ENCODE results near the gene DZIP3. TPM values are rescaled to one million over a fixed set of nuclear protein-coding genes. Genes with fewer than 3 reads are reported as not detected.
A peak's percentile ranks its signal among the peaks of the same experiment; 100 is the strongest.

Gene DZIP3
- total and polyA plus RNA-seq, 8 donors, result 2.8 to 12.3 (median 6.0) TPM

GRCh38 chr3:108705045-108705444, 115.5 kb downstream of the DZIP3 start:
- DNase-seq (no peak), ATAC-seq (no peak), FAIRE-seq (no peak)
- no peak overlapping the region for H3K27ac ChIP-seq
- H3K27me3 ChIP-seq, result no peaks in the 10 kb centered on the region
- intact Hi-C loops (cut with DNase I), result no loop called here
- H3K9me3 ChIP-seq, result no peaks in the 10 kb centered on the region
- TF ChIP-seq, protein P1, sequence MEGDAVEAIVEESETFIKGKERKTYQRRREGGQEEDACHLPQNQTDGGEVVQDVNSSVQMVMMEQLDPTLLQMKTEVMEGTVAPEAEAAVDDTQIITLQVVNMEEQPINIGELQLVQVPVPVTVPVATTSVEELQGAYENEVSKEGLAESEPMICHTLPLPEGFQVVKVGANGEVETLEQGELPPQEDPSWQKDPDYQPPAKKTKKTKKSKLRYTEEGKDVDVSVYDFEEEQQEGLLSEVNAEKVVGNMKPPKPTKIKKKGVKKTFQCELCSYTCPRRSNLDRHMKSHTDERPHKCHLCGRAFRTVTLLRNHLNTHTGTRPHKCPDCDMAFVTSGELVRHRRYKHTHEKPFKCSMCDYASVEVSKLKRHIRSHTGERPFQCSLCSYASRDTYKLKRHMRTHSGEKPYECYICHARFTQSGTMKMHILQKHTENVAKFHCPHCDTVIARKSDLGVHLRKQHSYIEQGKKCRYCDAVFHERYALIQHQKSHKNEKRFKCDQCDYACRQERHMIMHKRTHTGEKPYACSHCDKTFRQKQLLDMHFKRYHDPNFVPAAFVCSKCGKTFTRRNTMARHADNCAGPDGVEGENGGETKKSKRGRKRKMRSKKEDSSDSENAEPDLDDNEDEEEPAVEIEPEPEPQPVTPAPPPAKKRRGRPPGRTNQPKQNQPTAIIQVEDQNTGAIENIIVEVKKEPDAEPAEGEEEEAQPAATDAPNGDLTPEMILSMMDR (IDR thresholded peaks at IDR 0.05), result no peak
- no peak overlapping the region for H3K4me3 ChIP-seq
- no peaks in the 10 kb centered on the region for H3K36me3 ChIP-seq
- WGBS, 2 donors, result 89 to 96% methylated on average over 1 of the region's 1 CpG
- H3K4me1 ChIP-seq, result no peaks in the 10 kb centered on the region

GRCh38 chr3:108713009-108713516, 123.5 kb downstream of the DZIP3 start:
- Histone ChIP-seq H3K36me3 (no peaks in the 10 kb centered on the region), H3K27me3 (no peaks in the 10 kb centered on the region), H3K27ac (no peak overlapping the region), H3K4me3 (no peak overlapping the region), H3K4me1 (no peaks in the 10 kb centered on the region), H3K9me3 (no peaks in the 10 kb centered on the region)
- intact Hi-C loops (cut with DNase I), result no loop called here
- 84 to 90% methylated on average over 5 of the region's 5 CpGs for WGBS, 2 donors
- no peak for ATAC-seq
- no peak for FAIRE-seq
- DNase-seq, result no peak
- TF ChIP-seq, protein P1 (IDR thresholded peaks at IDR 0.05), result no peak

DNA sequence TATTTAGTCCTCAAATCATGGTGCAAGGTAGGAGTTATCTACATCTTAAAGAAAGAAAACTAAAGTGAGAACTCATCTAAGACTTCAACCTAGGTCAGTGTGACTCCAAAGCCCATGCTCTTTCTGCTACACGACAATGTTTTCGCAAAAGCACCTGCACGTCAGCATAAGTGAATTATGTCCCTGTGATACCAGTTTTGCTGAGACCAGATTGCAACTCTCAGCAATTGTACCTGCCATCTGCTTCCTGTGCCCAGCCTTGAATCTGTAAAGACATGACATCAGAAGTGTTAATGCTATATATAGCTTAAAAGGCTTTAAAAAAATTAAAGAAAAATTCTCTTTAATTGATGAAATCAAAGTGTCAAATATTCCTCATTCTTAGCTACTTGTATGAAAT, 124.3 kb downstream of the DZIP3 start:
- DNase-seq (no peak), ATAC-seq (no peak), FAIRE-seq (no peak)
- H3K27me3 ChIP-seq, result no peaks in the 10 kb centered on the region
- TF ChIP-seq, protein P1 (IDR thresholded peaks at IDR 0.05), result no peak
- no peak overlapping the region for H3K4me3 ChIP-seq
- no peaks in the 10 kb centered on the region for H3K4me1 ChIP-seq
- no peak overlapping the region for H3K27ac ChIP-seq
- 67 to 68% methylated on average over 3 of the region's 3 CpGs for WGBS, 2 donors
- no peaks in the 10 kb centered on the region for H3K36me3 ChIP-seq
- intact Hi-C loops (cut with DNase I), result no loop called here
- no peaks in the 10 kb centered on the region for H3K9me3 ChIP-seq

GRCh38 chr3:108718454-108718853, 128.9 kb downstream of the DZIP3 start:
- 11 to 12% methylated on average over 2 of the region's 2 CpGs for WGBS, 2 donors

GRCh38 chr3:108719178-108719806, 129.8 kb downstream of the DZIP3 start:
- Histone ChIP-seq H3K4me3 (no peak overlapping the region), H3K4me1 (no peaks in the 10 kb centered on the region), H3K9me3 (no peaks in the 10 kb centered on the region), H3K27ac (no peak overlapping the region), H3K36me3 (no peaks in the 10 kb centered on the region), H3K27me3 (no peaks in the 10 kb centered on the region)
- TF ChIP-seq, protein P1 (IDR thresholded peaks at IDR 0.05), result no peak
- DNase-seq (no peak), ATAC-seq (no peak), FAIRE-seq (no peak)
- intact Hi-C loops (cut with DNase I), result no loop called here
- 37 to 43% methylated on average over 2 of the region's 2 CpGs for WGBS, 2 donors

More at GRCh38 chr3:108718454-108718853, 128.9 kb downstream of the DZIP3 start:
- Histone ChIP-seq H3K27me3 (no peaks in the 10 kb centered on the region), H3K36me3 (no peaks in the 10 kb centered on the region), H3K9me3 (no peaks in the 10 kb centered on the region), H3K27ac (no peak overlapping the region), H3K4me3 (no peak overlapping the region), H3K4me1 (no peaks in the 10 kb centered on the region)
- TF ChIP-seq, protein P1 (IDR thresholded peaks at IDR 0.05), result no peak
- FAIRE-seq (no peak), DNase-seq (no peak), ATAC-seq (peak in 3 of 4 donors; percentile 55 to 88 (median 82))
- intact Hi-C loops (cut with DNase I), result no loop called here
